Esophagus muscularis mucosa (tissue), 4 donors: ENCODE data around the gene LZTS2. TPM values are rescaled to one million over a fixed set of nuclear protein-coding genes. Genes with fewer than 3 reads are reported as not detected.

Experiments
- DNase-seq: peaks from one replicate; pipeline ENCODE4 v3.0.0-alpha.2; 2017; ENCODE audit errors: extremely low spot score
- H3K27ac ChIP-seq, 4 donors: fragments of 200-600 bp; sonication (generic); replicated peaks in 1 of 4; 1 replicate in 3 of 4; 2 replicates in 1 of 4; pipeline ENCODE4 v1.5.1; 2016 to 2019; ENCODE audit warnings: mild to moderate bottlenecking in 1 of 4
- H3K27me3 ChIP-seq, 4 donors: fragments of 200-600 bp; sonication (generic); one replicate each; pipeline versions ENCODE4 v1.5.1 to v1.6.0; 2016 to 2019
- H3K36me3 ChIP-seq, 4 donors: fragments of 200-600 bp; sonication (generic); one replicate each; pipeline ENCODE4 v1.5.1; 2016 to 2019
- H3K4me1 ChIP-seq, 4 donors: fragments of 200-600 bp; sonication (generic); one replicate each; pipeline ENCODE4 v1.5.1; 2016 to 2019
- H3K4me3 ChIP-seq, 4 donors: fragments of 200-600 bp; sonication (generic); 1 replicate in 2 of 4; 2 replicates in 2 of 4; pipeline ENCODE4 v1.5.1; 2016 to 2019; ENCODE audit warnings: mild to moderate bottlenecking in 4 of 4, moderate library complexity in 1 of 4
- H3K9me3 ChIP-seq, 4 donors: fragments of 200-600 bp; sonication (generic); 1 replicate in 3 of 4; 2 replicates in 1 of 4; pipeline ENCODE4 v1.5.1; 2016 to 2019
- CTCF ChIP-seq, 3 experiments: fragments of 200-600 bp in 2 of 3; fragments of 450-650 bp in 1 of 3; sonication (generic) in 2 of 3; IDR thresholded peaks; one replicate each; pipeline ENCODE4 v1.5.1; 2017 to 2019; ENCODE audit warnings: antibody characterized with exemption in 3 of 3, mild to moderate bottlenecking in 2 of 3, moderate library complexity in 1 of 3
- EP300 ChIP-seq: sonication (generic); formaldehyde crosslinking; IDR thresholded peaks from one replicate; pipeline ENCODE4 v1.6.1; 2017; ENCODE audit warnings: antibody characterized with exemption
- POLR2A ChIP-seq: fragments of 450-650 bp; IDR thresholded peaks from one replicate; pipeline ENCODE4 v1.6.1; 2017; ENCODE audit warnings: antibody characterized with exemption, moderate library complexity, mild to moderate bottlenecking, low read depth
- POLR2AphosphoS5 ChIP-seq, 2 donors: sonication (generic); formaldehyde crosslinking; IDR thresholded peaks; one replicate each; pipeline ENCODE4 v1.6.1; 2017; ENCODE audit warnings: antibody characterized with exemption in 2 of 2
- WGBS: methylation state at CpG from one replicate; pipeline ENCODE4 v1.1.5; 2018; 5-methylcytosine and 5-hydroxymethylcytosine counted together
- intact Hi-C: fragments of 100-400 bp; cut with DNase I; formaldehyde crosslinking; loops from one replicate; pipeline ENCODE4 v1.15.1; 2023
- total RNA-seq, 4 donors: library from RNA; depleted of rRNA; stranded (reverse); fragments of >200 nt; gene quantifications; one replicate each; pipeline versions ENCODE4 v1.1.0 to v1.2.1, GENCODE V29; 2016

The LZTS2 gene
- total RNA-seq, 4 donors from 2014 or later = 90.5 to 209 (median 162) TPM

GRCh38 chr10:100996678-100997359 is 2.8 kb upstream of the LZTS2 start:
- intact Hi-C loops = loop anchor here (2.0 kb wide), 1 partner anchor 16 kb away; no protein-coding TSS in a partner anchor
- Histone ChIP-seq H3K4me1 (peaks cover 22 to 46% (median 40%) of the 10 kb centered on the region in 4 donors), H3K27me3 (no peaks in the 10 kb centered on the region), H3K4me3 (peak overlapping the region; percentile 79 to 93 (median 84)), H3K27ac (peak overlapping the region; percentile 98 to 100 (median 100)), H3K36me3 (peaks cover 9 to 19% (median 14%) of the 10 kb centered on the region in 4 donors), H3K9me3 (no peaks in the 10 kb centered on the region)
- no peak for DNase-seq
- TF ChIP-seq POLR2AphosphoS5 (IDR thresholded peaks at IDR 0.05) (no peak), CTCF (IDR thresholded peaks at IDR 0.05) (no peak), POLR2A (no peak)
- 40% methylated on average over 2 of the region's 46 CpGs for WGBS

GRCh38 chr10:100997360-100998182 is 2.0 kb upstream of the LZTS2 start:
- WGBS = under 1% methylated on average over 23 of the region's 66 CpGs
- no peaks in the 10 kb centered on the region for H3K27me3 ChIP-seq
- peaks cover 9 to 19% (median 15%) of the 10 kb centered on the region in 4 donors for H3K36me3 ChIP-seq
- no peak for DNase-seq
- H3K9me3 ChIP-seq = no peaks in the 10 kb centered on the region
- H3K4me1 ChIP-seq = peaks cover 30 to 53% (median 48%) of the 10 kb centered on the region in 4 donors
- H3K4me3 ChIP-seq = peak overlapping the region; percentile 79 to 93 (median 84)
- peak overlapping the region; percentile 98 to 100 (median 100) for H3K27ac ChIP-seq
- intact Hi-C loops = loop anchor here (2.0 kb wide), 1 partner anchor 15 kb away; no protein-coding TSS in a partner anchor
- TF ChIP-seq EP300 = no peak
- TF ChIP-seq CTCF (IDR thresholded peaks at IDR 0.05) = peak; percentile 89 to 92 (median 92)
- TF ChIP-seq POLR2A = no peak
- TF ChIP-seq POLR2AphosphoS5 (IDR thresholded peaks at IDR 0.05) = no peak

- H3K4me3 ChIP-seq = peak overlapping the region; percentile 79 to 93 (median 84)
- DNase-seq = no peak
- H3K27ac ChIP-seq = peak overlapping the region; percentile 98 to 100 (median 100)
- peaks cover 4 to 19% (median 16%) of the 10 kb centered on the region in 4 donors for H3K36me3 ChIP-seq
- peaks cover 35 to 62% (median 56%) of the 10 kb centered on the region in 4 donors for H3K4me1 ChIP-seq
- intact Hi-C loops = no loop called here
- H3K9me3 ChIP-seq = no peaks in the 10 kb centered on the region
- H3K27me3 ChIP-seq = no peaks in the 10 kb centered on the region
- peak; percentile 17 to 39 for TF ChIP-seq POLR2AphosphoS5 (IDR thresholded peaks at IDR 0.05)
- no peak for TF ChIP-seq POLR2A
- WGBS = 1% methylated on average over 24 of the region's 25 CpGs
These were observed 1.2 kb upstream of the LZTS2 start for GRCh38 chr10:100998183-100998990.

GRCh38 chr10:100998991-100999741 is 442 bp upstream of the LZTS2 start:
- H3K27ac ChIP-seq = peak overlapping the region; percentile 98 to 100 (median 100)
- peak; percentile 95 for DNase-seq
- intact Hi-C loops = no loop called here

More at GRCh38 chr10:100998991-100999741, 442 bp upstream of the LZTS2 start:
- peaks cover 42 to 69% (median 64%) of the 10 kb centered on the region in 4 donors for H3K4me1 ChIP-seq
- peaks cover 6 to 19% (median 18%) of the 10 kb centered on the region in 4 donors for H3K36me3 ChIP-seq
- H3K9me3 ChIP-seq = no peaks in the 10 kb centered on the region
- H3K27me3 ChIP-seq = no peaks in the 10 kb centered on the region
- 0% methylated on average over 4 of the region's 83 CpGs for WGBS
- peak overlapping the region; percentile 79 to 93 (median 84) for H3K4me3 ChIP-seq
- no peak for TF ChIP-seq EP300
- TF ChIP-seq CTCF (IDR thresholded peaks at IDR 0.05) = peak; percentile 93 to 99 (median 98)
- peak; percentile 87 to 96 for TF ChIP-seq POLR2AphosphoS5 (IDR thresholded peaks at IDR 0.05)
- peak; percentile 89 for TF ChIP-seq POLR2A
